Coronary artery (tissue), 2 donors: ENCODE results near the gene OPA3.
A peak's percentile ranks its signal among the peaks of the same experiment; 100 is the strongest.

ENCODE experiments used
- DNase-seq: peaks from one replicate; pipeline ENCODE4 v3.0.0-alpha.2; 2017; ENCODE audit warnings: low spot score
- H3K27ac ChIP-seq, 2 donors: fragments of 200-600 bp; sonication (generic); one replicate each; pipeline ENCODE4 v1.5.1; 2016 to 2019
- H3K4me3 ChIP-seq: fragments of 200-600 bp; sonication (generic); 2 replicates; pipeline ENCODE4 v1.5.1; 2016; ENCODE audit warnings: mild to moderate bottlenecking, moderate library complexity
- CTCF ChIP-seq: fragments of 200-600 bp; sonication (generic); IDR thresholded peaks from one replicate; pipeline ENCODE4 v1.5.1; 2019; ENCODE audit warnings: antibody characterized with exemption

Gene OPA3

GRCh38 chr19:45501730-45502014 lies 82.9 kb downstream of the OPA3 start:
- Histone ChIP-seq H3K27ac (peak overlapping the region in 1 of 2 donors; percentile 54), H3K4me3 (no peak overlapping the region)
- no peak for DNase-seq
- no peak for TF ChIP-seq CTCF

- no peak overlapping the region for H3K4me3 ChIP-seq
- TF ChIP-seq CTCF: no peak
- DNase-seq: no peak
- H3K27ac ChIP-seq: peak overlapping the region in 1 of 2 donors; percentile 54
Observed at GRCh38 chr19:45500918-45501729, 83.5 kb downstream of the OPA3 start.

GRCh38 chr19:45499196-45500180 lies 85.1 kb downstream of the OPA3 start:
- Histone ChIP-seq H3K27ac (no peak overlapping the region), H3K4me3 (peak overlapping the region; percentile 44)
- no peak for DNase-seq
- TF ChIP-seq CTCF: no peak

GRCh38 chr19:45498411-45499195 lies 86.0 kb downstream of the OPA3 start, which contains the start of gene PPM1N:
PPM1N (plus strand) TSS chr19:45498443; CDS start chr19:45498473, 30 bp downstream.
- Histone ChIP-seq H3K4me3 (peak within 1 kb of the TSS; percentile 79), H3K27ac (peak within 1 kb of the TSS in 1 of 2 donors; percentile 46)
- DNase-seq: no peak
- TF ChIP-seq CTCF: no peak

- TF ChIP-seq CTCF: no peak
- no peak for DNase-seq
- H3K4me3 ChIP-seq: no peak overlapping the region
- H3K27ac ChIP-seq: no peak overlapping the region
Observed at GRCh38 chr19:45497791-45498190, 86.8 kb downstream of the OPA3 start.

- Histone ChIP-seq H3K4me3 (peak overlapping the region; percentile 79), H3K27ac (peak overlapping the region in 1 of 2 donors; percentile 43)
- no peak for TF ChIP-seq CTCF
- DNase-seq: no peak
Observed at GRCh38 chr19:45496349-45496953, 88.2 kb downstream of the OPA3 start.
